CD14-positive monocyte (primary cell): ENCODE results near the gene PLCD3. TPM values are rescaled to one million over a fixed set of nuclear protein-coding genes. Genes with fewer than 3 reads are reported as not detected.

Experiments
- DNase-seq, 3 donors: peaks; one replicate each; pipeline ENCODE4 v3.0.0-alpha.2; 2011 to 2022
- H2AFZ ChIP-seq: 2 replicates; pipeline ENCODE4 v1.6.0; 2012; ENCODE audit warnings: mild to moderate bottlenecking, low read depth, low read length, inconsistent platforms; ENCODE audit not compliant: insufficient read depth, poor library complexity, severe bottlenecking
- H3K27ac ChIP-seq, 2 donors: 1 replicate in 1 of 2; 2 replicates in 1 of 2; pipeline ENCODE4 v1.5.1; 2012 to 2013; ENCODE audit warnings: low read length in 2 of 2, control low read depth in 1 of 2, inconsistent platforms in 1 of 2, low read depth in 1 of 2, mild to moderate bottlenecking in 1 of 2
- H3K27me3 ChIP-seq, 2 donors: one replicate each; pipeline versions ENCODE4 v1.6.0 to v1.6.1; 2011 to 2013; ENCODE audit warnings: low read length in 2 of 2; ENCODE audit not compliant: control insufficient read depth in 2 of 2, insufficient read depth in 2 of 2
- H3K36me3 ChIP-seq, 2 donors: replicated peaks in 1 of 2; 1 replicate in 1 of 2; 2 replicates in 1 of 2; pipeline versions ENCODE4 v1.5.1 to v1.6.1; 2012 to 2013; ENCODE audit warnings: low read length in 2 of 2, control low read depth in 1 of 2, inconsistent platforms in 1 of 2, mild to moderate bottlenecking in 1 of 2; ENCODE audit not compliant: insufficient read depth in 2 of 2, control insufficient read depth in 1 of 2
- H3K4me1 ChIP-seq, 2 donors: 1 replicate in 1 of 2; 2 replicates in 1 of 2; pipeline versions ENCODE4 v1.5.1 to v1.6.1; 2012 to 2013; ENCODE audit warnings: low read length in 2 of 2, control low read depth in 1 of 2, inconsistent platforms in 1 of 2, mild to moderate bottlenecking in 1 of 2, moderate library complexity in 1 of 2; ENCODE audit not compliant: insufficient read depth in 2 of 2, control insufficient read depth in 1 of 2
- H3K4me2 ChIP-seq: replicated peaks from 2 replicates; pipeline ENCODE3; 2012; ENCODE audit warnings: low read length, moderate library complexity, mild to moderate bottlenecking; ENCODE audit not compliant: poor library complexity, severe bottlenecking; ENCODE audit errors: extremely low read depth
- H3K4me3 ChIP-seq, 3 experiments: fragments of 200-600 bp in 1 of 3; sonication (generic) in 1 of 3; replicated peaks in 1 of 3; 1 replicate in 2 of 3; 2 replicates in 1 of 3; pipeline ENCODE4 v1.5.1; 2011 to 2013; ENCODE audit warnings: low read length in 3 of 3, mild to moderate bottlenecking in 3 of 3, control low read depth in 2 of 3, low read depth in 2 of 3, inconsistent platforms in 1 of 3, moderate library complexity in 1 of 3
- H3K79me2 ChIP-seq: 2 replicates; pipeline ENCODE4 v1.6.0; 2012; ENCODE audit warnings: mild to moderate bottlenecking, control low read depth, inconsistent platforms, low read length, moderate library complexity; ENCODE audit not compliant: insufficient read depth
- H3K9ac ChIP-seq: 2 replicates; pipeline ENCODE4 v1.6.0; 2017; ENCODE audit warnings: low read length, mild to moderate bottlenecking; ENCODE audit not compliant: insufficient read depth, poor library complexity, severe bottlenecking
- H3K9me3 ChIP-seq, 2 donors: replicated peaks in 1 of 2; 1 replicate in 1 of 2; 2 replicates in 1 of 2; pipeline versions ENCODE4 v1.5.1 to v1.6.1; 2012 to 2013; ENCODE audit warnings: low read length in 2 of 2, control low read depth in 1 of 2; ENCODE audit not compliant: control insufficient read depth in 1 of 2, insufficient read depth in 1 of 2
- H4K20me1 ChIP-seq: 2 replicates; pipeline ENCODE4 v1.6.0; 2012; ENCODE audit warnings: mild to moderate bottlenecking, low read length, control low read depth, moderate library complexity; ENCODE audit not compliant: insufficient read depth
- H3K27ac Mint-ChIP-seq, 7 donors: one replicate each; pipeline ENCODE4 v1.8.0; 2020; ENCODE audit warnings: mild to moderate bottlenecking in 7 of 7, mixed read lengths in 7 of 7, moderate library complexity in 6 of 7, inconsistent platforms in 2 of 7
- H3K27me3 Mint-ChIP-seq, 3 donors: one replicate each; pipeline ENCODE4 v1.8.0; 2021 to 2022; ENCODE audit warnings: low read depth in 3 of 3, mild to moderate bottlenecking in 3 of 3, mixed read lengths in 3 of 3, moderate library complexity in 3 of 3, inconsistent platforms in 1 of 3
- H3K36me3 Mint-ChIP-seq, 2 donors: one replicate each; pipeline ENCODE4 v1.8.0; 2020; ENCODE audit warnings: mixed read lengths in 2 of 2, inconsistent platforms in 1 of 2, mild to moderate bottlenecking in 1 of 2
- H3K4me1 Mint-ChIP-seq: one replicate; pipeline ENCODE4 v1.8.0; 2020; ENCODE audit warnings: mild to moderate bottlenecking, mixed read lengths
- H3K4me3 Mint-ChIP-seq, 2 donors: one replicate each; pipeline ENCODE4 v1.8.0; 2020; ENCODE audit warnings: mild to moderate bottlenecking in 2 of 2, mixed read lengths in 2 of 2, moderate library complexity in 1 of 2
- H3K9me3 Mint-ChIP-seq, 7 donors: one replicate each; pipeline ENCODE4 v1.8.0; 2020 to 2022; ENCODE audit warnings: mixed read lengths in 7 of 7, mild to moderate bottlenecking in 6 of 7, moderate library complexity in 6 of 7, inconsistent platforms in 2 of 7
- WGBS: methylation state at CpG from one replicate; pipeline ENCODE4 v1.1.5; 2013; ENCODE audit warnings: missing lambda C conversion rate; ENCODE audit not compliant: insufficient coverage; 5-methylcytosine and 5-hydroxymethylcytosine counted together
- intact Hi-C, 2 donors: fragments of 100-400 bp; cut with micrococcal nuclease; formaldehyde crosslinking; loops; one replicate each; pipeline versions ENCODE4 v1.15.0 to v1.15.1; 2023
- polyA minus RNA-seq: library from RNA; depleted of rRNA, polyadenylated mRNA; stranded (reverse); fragments of >200 nt; gene quantifications from 2 replicates; pipeline ENCODE4 v1.2.3, GENCODE V29; 2012
- polyA plus RNA-seq, 3 donors: library from polyadenylated mRNA; depleted of rRNA in 1 of 3; unstranded in 2 of 3; stranded (reverse) in 1 of 3; fragments of 300-500 nt in 2 of 3; fragments of >200 nt in 1 of 3; fragmentation: Illumina TruSeq in 2 of 3; gene quantifications; 1 replicate in 2 of 3; 2 replicates in 1 of 3; pipeline ENCODE4 v1.2.3, GENCODE V29; 2012 to 2021
- total RNA-seq, 12 experiments: library from RNA in 1 of 12; stranded (reverse) in 1 of 12; fragments of 120-200 nt in 1 of 12; gene quantifications; one replicate each; pipeline ENCODE4 v1.2.4 and lab custom pipeline; 2013 to 2026; ENCODE audit warnings: mixed read lengths in 6 of 12, inconsistent platforms in 1 of 12
- TF ChIP-seq, protein P1 (sequence below): fragments of 200-600 bp; IDR thresholded peaks from one replicate; pipeline ENCODE4 v1.8.0; 2022; ENCODE audit warnings: antibody characterized with exemption, mild to moderate bottlenecking

Gene PLCD3
- total RNA-seq (2013), result 1.4 TPM
- polyA plus RNA-seq (10 to 100 TPM in 1 of 3 donors, 1 to 10 TPM in 1, under 1 TPM in 1; 0.97 to 25.8 (median 2.5) TPM), polyA minus RNA-seq (4.7 and 9.4 TPM in 2 replicates), total RNA-seq (lab: John Stamatoyannopoulos, UW) (1.1 to 20.4 (median 5.7) reads per million in 11 experiments)

GRCh38 chr17:45132320-45132571 is at the start of gene PLCD3:
TSS of gene PLCD3 (minus strand) at chr17:45132515. CDS start at chr17:45132410, 105 bp downstream.
- H3K9me3 ChIP-seq, result no peaks in the 10 kb centered on the region
- H2AFZ ChIP-seq, result peak within 1 kb of the TSS; percentile 99
- H3K9ac ChIP-seq, result peak within 1 kb of the TSS; percentile 75
- peaks cover 20 to 31% of the 10 kb centered on the region in 2 donors for H3K4me1 ChIP-seq
- peak within 1 kb of the TSS; percentile 61 to 75 for H3K27ac ChIP-seq
- no peak for DNase-seq
- no peaks in the 10 kb centered on the region for H4K20me1 ChIP-seq
- intact Hi-C loops, result loop anchor here (5.0 to 10.0 kb wide), 3 partner anchors 35 to 357 kb away; no protein-coding TSS in a partner anchor
- H3K27me3 Mint-ChIP-seq, result peaks cover 7 to 16% (median 12%) of the 10 kb centered on the region in 3 donors
- peaks cover 0 to 8% of the 10 kb centered on the region in 2 donors for H3K27me3 ChIP-seq
- TF ChIP-seq, protein P1, sequence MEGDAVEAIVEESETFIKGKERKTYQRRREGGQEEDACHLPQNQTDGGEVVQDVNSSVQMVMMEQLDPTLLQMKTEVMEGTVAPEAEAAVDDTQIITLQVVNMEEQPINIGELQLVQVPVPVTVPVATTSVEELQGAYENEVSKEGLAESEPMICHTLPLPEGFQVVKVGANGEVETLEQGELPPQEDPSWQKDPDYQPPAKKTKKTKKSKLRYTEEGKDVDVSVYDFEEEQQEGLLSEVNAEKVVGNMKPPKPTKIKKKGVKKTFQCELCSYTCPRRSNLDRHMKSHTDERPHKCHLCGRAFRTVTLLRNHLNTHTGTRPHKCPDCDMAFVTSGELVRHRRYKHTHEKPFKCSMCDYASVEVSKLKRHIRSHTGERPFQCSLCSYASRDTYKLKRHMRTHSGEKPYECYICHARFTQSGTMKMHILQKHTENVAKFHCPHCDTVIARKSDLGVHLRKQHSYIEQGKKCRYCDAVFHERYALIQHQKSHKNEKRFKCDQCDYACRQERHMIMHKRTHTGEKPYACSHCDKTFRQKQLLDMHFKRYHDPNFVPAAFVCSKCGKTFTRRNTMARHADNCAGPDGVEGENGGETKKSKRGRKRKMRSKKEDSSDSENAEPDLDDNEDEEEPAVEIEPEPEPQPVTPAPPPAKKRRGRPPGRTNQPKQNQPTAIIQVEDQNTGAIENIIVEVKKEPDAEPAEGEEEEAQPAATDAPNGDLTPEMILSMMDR, result no peak
- peak within 1 kb of the TSS; percentile 73 to 98 (median 95) for H3K4me3 ChIP-seq
- peak within 1 kb of the TSS; percentile 98 for H3K4me2 ChIP-seq
- no peaks in the 10 kb centered on the region for H3K36me3 Mint-ChIP-seq
- H3K9me3 Mint-ChIP-seq, result no peaks in the 10 kb centered on the region
- H3K4me3 Mint-ChIP-seq, result peak within 1 kb of the TSS; percentile 89 to 93
- no peaks in the 10 kb centered on the region for H3K36me3 ChIP-seq
- peaks cover 5% of the 10 kb centered on the region for H3K79me2 ChIP-seq
- peak within 1 kb of the TSS; percentile 63 to 90 (median 82) for H3K27ac Mint-ChIP-seq
- peaks cover 27% of the 10 kb centered on the region for H3K4me1 Mint-ChIP-seq
- WGBS, result under 1% methylated on average over 21 of the region's 36 CpGs

DNA sequence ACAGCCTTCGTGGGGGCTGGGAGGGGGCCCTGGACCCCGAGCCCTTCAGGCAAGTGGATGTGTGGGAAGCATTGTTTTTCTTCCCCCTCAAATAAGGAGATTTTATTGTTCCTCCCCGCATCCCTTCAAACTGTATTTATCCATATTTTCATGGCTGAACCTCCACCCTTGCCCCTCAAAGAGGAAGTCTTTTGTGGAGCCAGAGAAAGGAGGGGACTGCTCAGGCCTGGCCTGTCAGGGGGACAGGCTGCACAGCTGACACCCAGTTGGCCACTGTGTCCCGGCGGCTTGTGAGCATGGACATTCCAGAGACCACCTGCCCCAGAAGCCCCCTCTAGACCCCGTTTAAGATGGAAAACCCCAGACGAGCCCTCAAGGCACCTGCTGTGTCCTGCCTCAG is 45.2 kb upstream of the PLCD3 start:
- H3K4me1 Mint-ChIP-seq, result peaks cover 33% of the 10 kb centered on the region
- H3K79me2 ChIP-seq, result peaks cover 6% of the 10 kb centered on the region
- no peak overlapping the region for H3K27ac ChIP-seq
- TF ChIP-seq, protein P1, result no peak
- WGBS, result 100% methylated on average over 2 of the region's 7 CpGs
- no peak overlapping the region for H3K4me3 Mint-ChIP-seq
- H3K4me3 ChIP-seq, result no peak overlapping the region
- peaks cover 0 to 2% (median 2%) of the 10 kb centered on the region in 3 donors for H3K27me3 Mint-ChIP-seq
- no peaks in the 10 kb centered on the region for H4K20me1 ChIP-seq
- intact Hi-C loops, result no loop called here
- H3K36me3 Mint-ChIP-seq, result no peaks in the 10 kb centered on the region
- H2AFZ ChIP-seq, result no peak overlapping the region
- no peaks in the 10 kb centered on the region for H3K36me3 ChIP-seq
- no peak overlapping the region for H3K27ac Mint-ChIP-seq
- H3K9me3 Mint-ChIP-seq, result no peaks in the 10 kb centered on the region
- no peaks in the 10 kb centered on the region for H3K27me3 ChIP-seq
- H3K9me3 ChIP-seq, result no peaks in the 10 kb centered on the region
- H3K4me1 ChIP-seq, result peaks cover 35% of the 10 kb centered on the region in 2 donors
- no peak overlapping the region for H3K4me2 ChIP-seq
- DNase-seq, result no peak
- H3K9ac ChIP-seq, result no peak overlapping the region
